ENCODE results near the gene BMPR1B.

BMPR1B gene

GRCh38 chr4:95183656-95184408, 426.1 kb downstream of the BMPR1B start:
- no peak for DNase-seq (ENCODE audit: low read depth in 2 of 2)

- no peak for DNase-seq (ENCODE audit: low read depth in 2 of 2)
These were observed 428.9 kb downstream of the BMPR1B start for GRCh38 chr4:95186666-95187065.

- no peak for DNase-seq (ENCODE audit: low read depth in 2 of 2)
These were observed 431.1 kb downstream of the BMPR1B start for GRCh38 chr4:95188701-95189370.

- no peak for DNase-seq (ENCODE audit: low read depth in 2 of 2)
These were observed 433.1 kb downstream of the BMPR1B start for GRCh38 chr4:95190751-95191436.

GRCh38 chr4:95191537-95191936, 433.8 kb downstream of the BMPR1B start:
- DNase-seq (ENCODE audit: low read depth in 2 of 2), result no peak

GRCh38 chr4:95193391-95194224, 435.9 kb downstream of the BMPR1B start:
- DNase-seq (ENCODE audit: low read depth in 2 of 2), result no peak

- DNase-seq (ENCODE audit: low read depth in 2 of 2), result no peak
These were observed 439.6 kb downstream of the BMPR1B start for GRCh38 chr4:95197353-95197752.

GRCh38 chr4:95198961-95199360, 441.2 kb downstream of the BMPR1B start:
- DNase-seq (ENCODE audit: low read depth in 2 of 2), result no peak

- no peak for DNase-seq (ENCODE audit: low read depth in 2 of 2)
These were observed 446.6 kb downstream of the BMPR1B start for GRCh38 chr4:95204267-95204844.

GRCh38 chr4:95204873-95205272, 447.1 kb downstream of the BMPR1B start:
- no peak for DNase-seq (ENCODE audit: low read depth in 2 of 2)

Measured in stimulated activated CD8-positive, alpha-beta memory T cell treated with anti-CD3 and anti-CD28 coated beads, Interleukin-15, amount 100 ng/mL, for 4 hours (primary cell).